Psoas muscle (tissue), 8 donors: ENCODE measurements around the gene CDC7. TPM values are rescaled to one million over a fixed set of nuclear protein-coding genes. Genes with fewer than 3 reads are reported as not detected.
"Not testable (repeated sequence)": the region's sequence is repeated elsewhere in the genome, so short reads cannot be mapped to it uniquely, and the experiment has no call there.

ENCODE experiments used
- ATAC-seq, 4 donors: fragments of 200-7000 bp; cut with Tn5 transposase; one replicate each; pipeline ENCODE4 v1.9.1; 2020; ENCODE audit warnings: moderate library complexity in 3 of 4, mild to moderate bottlenecking in 2 of 4
- DNase-seq, 2 donors: peaks; one replicate each; pipeline ENCODE4 v3.0.0-alpha.2; 2020
- H3K27ac ChIP-seq: fragments of 200-600 bp; one replicate; pipeline ENCODE4 v1.8.0; 2022
- H3K27me3 ChIP-seq, 3 donors: fragments of 200-600 bp in 1 of 3; one replicate each; pipeline versions ENCODE4 v1.6.1 to v1.8.0; 2013 to 2022; ENCODE audit warnings: low read length in 2 of 3, mild to moderate bottlenecking in 2 of 3, moderate library complexity in 1 of 3; ENCODE audit not compliant: insufficient read depth in 3 of 3
- H3K36me3 ChIP-seq, 2 donors: fragments of 200-600 bp in 1 of 2; one replicate each; pipeline versions ENCODE4 v1.6.1 to v1.8.0; 2013 to 2022; ENCODE audit warnings: low read depth in 1 of 2, mild to moderate bottlenecking in 1 of 2, moderate library complexity in 1 of 2; ENCODE audit not compliant: insufficient read depth in 1 of 2
- H3K4me1 ChIP-seq: fragments of 200-600 bp; one replicate; pipeline ENCODE4 v1.8.0; 2022
- H3K4me3 ChIP-seq: fragments of 200-600 bp; one replicate; pipeline ENCODE4 v1.8.0; 2022; ENCODE audit warnings: mild to moderate bottlenecking
- H3K9me3 ChIP-seq: fragments of 200-600 bp; one replicate; pipeline ENCODE4 v1.8.0; 2022
- CTCF ChIP-seq: fragments of 200-600 bp; IDR thresholded peaks from one replicate; pipeline ENCODE4 v1.8.0; 2022; ENCODE audit warnings: antibody characterized with exemption
- WGBS, 3 donors: extraction: QIAGEN DNeasy Blood & Tissue Kit; methylation state at CpG; one replicate each; pipeline versions ENCODE4 v1.1.6 to v1.1.7; 2013; 5-methylcytosine and 5-hydroxymethylcytosine counted together
- intact Hi-C, 2 donors: fragments of 100-400 bp; cut with DNase I; formaldehyde crosslinking; loops; one replicate each; pipeline versions ENCODE4 v1.11.0 to v1.14.2; 2022
- long read RNA-seq, 2 donors: library from polyadenylated mRNA; unstranded; transcript quantifications; one replicate each; pipeline ENCODE4 v2.0.0, GENCODE V29; 2021
- polyA plus RNA-seq, 3 donors: library from polyadenylated mRNA; stranded (reverse); fragments of 200-250 nt; gene quantifications; one replicate each; pipeline ENCODE4 v1.2.3, GENCODE V29; 2013
- total RNA-seq, 4 donors: library from RNA; stranded (reverse); fragmentation: NEBNext Ultra II Directional in 2 of 4; extraction: Animal tissue kit (Norgen Biotek cat#: 25700) in 2 of 4; gene quantifications; one replicate each; pipeline versions ENCODE4 v1.2.1 to v1.2.4, GENCODE V29; 2021 to 2023
- donor health status: healthy with polysubstance abuse.
- donor health status: DM: no; HTN: no; CAD: no; lungs with moderate emphysema.
- donor health status: Bipolar disorder and iron deficiency.
- donor health status: healthy.
- donor health status: DM: yes; HTN: yes; CAD: no.
- donor health status: DM: no; HTN: no; CAD: no.
- donor health status: DM: no; HTN: no; CAD: no.
- donor health status: DM: yes; HTN: yes; CAD: no.

Gene CDC7
- total RNA-seq = 1 to 10 TPM in 1 of 4 donors, under 1 TPM in 3; 0.40 to 1.2 (median 0.50) TPM
- polyA plus RNA-seq = 1 to 10 TPM in 1 of 3 donors, under 1 TPM in 2; 0.25 to 1.4 (median 0.64) TPM
- long read RNA-seq, donor 1 = 0 reads
- long read RNA-seq, donor 2, partial matches to known transcripts = 0 of 1 reads
- long read RNA-seq, donor 2, other reads (novel, unspliced or antisense) = 0 of 1 reads

- H3K27ac ChIP-seq = peak within 1 kb of the TSS; percentile 51
- no peaks in the 10 kb centered on the region for H3K9me3 ChIP-seq
- H3K4me1 ChIP-seq = peaks cover 9% of the 10 kb centered on the region
- ATAC-seq (peak; percentile 91 to 98 (median 92)), DNase-seq (peak; percentile 92 to 94)
- peak within 1 kb of the TSS; percentile 73 for H3K4me3 ChIP-seq
- intact Hi-C loops = loop anchor here (5.0 to 10.0 kb wide), 2 partner anchors 216 to 219 kb away; no protein-coding TSS in a partner anchor
- no peaks in the 10 kb centered on the region for H3K36me3 ChIP-seq
- TF ChIP-seq CTCF = peak; percentile 23
- 0% methylated on average over 68 of the region's 68 CpGs for WGBS, 3 donors
- H3K27me3 ChIP-seq = no peaks in the 10 kb centered on the region
These were observed at the start of gene CDC7 for GRCh38 chr1:91500756-91501522. TSS of gene CDC7 (plus strand) at chr1:91500851. CDS start at chr1:91501717, 866 bp downstream.

- no peak for DNase-seq
- TF ChIP-seq CTCF = no peak
- 85 to 88% (median 86%) methylated on average over 2 of the region's 2 CpGs for WGBS, 3 donors
- Histone ChIP-seq H3K27me3 (no peaks in the 10 kb centered on the region), H3K36me3 (no peaks in the 10 kb centered on the region), H3K4me1 (no peaks in the 10 kb centered on the region), H3K9me3 (no peaks in the 10 kb centered on the region), H3K4me3 (no peak overlapping the region), H3K27ac (no peak overlapping the region)
- ATAC-seq = no peak
- intact Hi-C loops = no loop called here
These were observed 46.5 kb upstream of the CDC7 start for GRCh38 chr1:91454136-91454535.

- no peak overlapping the region for H3K4me3 ChIP-seq
- no peaks in the 10 kb centered on the region for H3K4me1 ChIP-seq
- no peaks in the 10 kb centered on the region for H3K27me3 ChIP-seq
- no peak overlapping the region for H3K27ac ChIP-seq
- DNase-seq = no peak
- 80 to 97% (median 80%) methylated on average over 3 of the region's 3 CpGs for WGBS, 3 donors
- no peak for ATAC-seq
- intact Hi-C loops = no loop called here
- H3K36me3 ChIP-seq = no peaks in the 10 kb centered on the region
- no peaks in the 10 kb centered on the region for H3K9me3 ChIP-seq
- no peak for TF ChIP-seq CTCF
These were observed 45.3 kb upstream of the CDC7 start for GRCh38 chr1:91455334-91455733.

- Histone ChIP-seq H3K36me3 (no peaks in the 10 kb centered on the region), H3K27ac (no peak overlapping the region), H3K4me1 (no peaks in the 10 kb centered on the region), H3K9me3 (no peaks in the 10 kb centered on the region), H3K4me3 (no peak overlapping the region), H3K27me3 (no peaks in the 10 kb centered on the region)
- ATAC-seq (no peak), DNase-seq (no peak)
- no peak for TF ChIP-seq CTCF
- 61 to 79% (median 73%) methylated on average over 1 of the region's 1 CpG for WGBS, 3 donors
- intact Hi-C loops = no loop called here
These were observed 44.8 kb upstream of the CDC7 start for GRCh38 chr1:91455896-91456295.

GRCh38 chr1:91465350-91465749 lies 35.3 kb upstream of the CDC7 start:
- H3K4me3 ChIP-seq, ATAC-seq, DNase-seq, intact Hi-C loops, H3K27me3 ChIP-seq, H3K36me3 ChIP-seq, H3K4me1 ChIP-seq, H3K27ac ChIP-seq: not testable (repeated sequence)
- whole genome bisulfite sequencing, 3 donors = 68 to 78% (median 73%) methylated on average over 2 of the region's 2 CpGs
- peaks cover 14% of the 10 kb centered on the region for H3K9me3 ChIP-seq
